Activated naive CD4-positive, alpha-beta T cell treated with anti-CD3 and anti-CD28 coated beads for 36 hours (primary cell): ENCODE results near the gene SOAT2. TPM values are rescaled to one million over a fixed set of nuclear protein-coding genes. Genes with fewer than 3 reads are reported as not detected.

ENCODE experiments used
- CTCF ChIA-PET: fragments of 350-600 bp; sonication (Branson Sonifier 250); formaldehyde crosslinking; loops from one replicate; lab custom pipeline; 2021; ENCODE audit warnings: antibody characterized with exemption; lab: Charles Lee
- DNase-seq: peaks from one replicate; pipeline ENCODE4 v3.0.0-alpha.2; 2020
- H3K27ac Mint-ChIP-seq: one replicate; pipeline ENCODE4 v1.8.0; 2021; ENCODE audit warnings: mild to moderate bottlenecking, mixed read lengths
- H3K27me3 Mint-ChIP-seq: one replicate; pipeline ENCODE4 v1.8.0; 2021; ENCODE audit warnings: low read depth, mixed read lengths
- H3K36me3 Mint-ChIP-seq: one replicate; pipeline ENCODE4 v1.8.0; 2021; ENCODE audit warnings: low read depth, mixed read lengths
- H3K4me1 Mint-ChIP-seq: one replicate; pipeline ENCODE4 v1.8.0; 2021; ENCODE audit warnings: low read depth, mixed read lengths
- H3K4me3 Mint-ChIP-seq: one replicate; pipeline ENCODE4 v1.8.0; 2021; ENCODE audit warnings: mild to moderate bottlenecking, moderate library complexity, mixed read lengths
- H3K9me3 Mint-ChIP-seq: one replicate; pipeline ENCODE4 v1.8.0; 2021; ENCODE audit warnings: mixed read lengths
- intact Hi-C: fragments of 100-400 bp; cut with micrococcal nuclease; formaldehyde crosslinking; loops from one replicate; pipeline ENCODE4 v1.15.1; 2023
- total RNA-seq, 2 experiments: library from RNA; stranded (reverse); gene quantifications; one replicate each; pipeline ENCODE4 v1.2.3, GENCODE V29; 2021

SOAT2 gene, protein sequence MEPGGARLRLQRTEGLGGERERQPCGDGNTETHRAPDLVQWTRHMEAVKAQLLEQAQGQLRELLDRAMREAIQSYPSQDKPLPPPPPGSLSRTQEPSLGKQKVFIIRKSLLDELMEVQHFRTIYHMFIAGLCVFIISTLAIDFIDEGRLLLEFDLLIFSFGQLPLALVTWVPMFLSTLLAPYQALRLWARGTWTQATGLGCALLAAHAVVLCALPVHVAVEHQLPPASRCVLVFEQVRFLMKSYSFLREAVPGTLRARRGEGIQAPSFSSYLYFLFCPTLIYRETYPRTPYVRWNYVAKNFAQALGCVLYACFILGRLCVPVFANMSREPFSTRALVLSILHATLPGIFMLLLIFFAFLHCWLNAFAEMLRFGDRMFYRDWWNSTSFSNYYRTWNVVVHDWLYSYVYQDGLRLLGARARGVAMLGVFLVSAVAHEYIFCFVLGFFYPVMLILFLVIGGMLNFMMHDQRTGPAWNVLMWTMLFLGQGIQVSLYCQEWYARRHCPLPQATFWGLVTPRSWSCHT
- total RNA-seq, result under 1 TPM; 0.74 to 0.81 TPM

DNA sequence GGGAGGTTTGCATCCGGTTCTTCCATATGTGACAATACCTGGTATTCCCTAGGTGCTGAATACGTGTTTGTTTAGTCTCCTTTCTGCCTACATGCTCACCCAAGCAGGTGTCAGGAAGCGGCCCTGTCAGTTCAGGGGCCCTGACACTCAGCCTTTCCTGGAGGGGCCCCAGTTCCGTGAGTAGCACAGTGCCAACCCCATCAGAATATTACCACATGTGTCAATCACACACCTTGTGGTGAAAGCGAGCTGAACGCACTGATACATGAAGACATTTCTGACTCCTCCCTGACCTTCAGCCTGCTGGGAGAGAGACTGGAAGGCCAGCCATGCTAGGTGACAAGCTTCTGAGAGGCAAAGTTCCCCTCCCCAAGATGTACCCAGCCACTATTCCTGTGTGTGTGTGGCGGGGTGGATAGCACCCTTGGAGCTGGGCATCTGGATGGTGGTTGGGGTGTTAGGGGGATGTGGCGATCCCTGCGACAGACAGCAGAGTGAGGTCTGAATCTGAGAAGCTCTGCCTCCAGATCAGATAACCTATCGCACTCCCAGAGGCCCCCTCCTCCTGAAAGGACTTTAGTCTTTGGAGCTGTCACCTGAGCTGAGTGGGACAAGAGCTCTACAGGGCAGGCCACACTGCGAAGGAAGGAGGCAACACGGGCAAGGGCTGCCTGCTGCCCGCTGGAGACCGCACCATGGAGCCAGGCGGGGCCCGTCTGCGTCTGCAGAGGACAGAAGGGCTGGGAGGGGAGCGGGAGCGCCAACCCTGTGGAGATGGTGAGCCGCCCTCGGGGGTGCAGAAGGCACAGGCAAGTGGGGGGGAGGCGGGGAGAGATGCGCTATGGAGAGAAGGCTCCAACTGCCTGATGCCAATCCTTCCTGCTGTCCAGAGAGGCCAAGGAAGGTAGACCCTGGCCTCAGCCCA is at the start of gene SOAT2:
SOAT2 (plus strand) TSS at position 604 of the 925 bp plus-strand sequence; CDS start at position 696, 92 bp downstream.
- CTCF ChIA-PET, result interaction anchor here (0.8 to 9.4 kb wide), 11 partner anchors 13 to 242 kb away, joined by 3 to 360 read pairs (median 4); partner anchors contain the start of gene SPRYD3
- peak; percentile 76 for DNase-seq
- Mint-ChIP-seq H3K36me3 (no peaks in the 10 kb centered on the region), H3K27ac (peak within 1 kb of the TSS; percentile 39), H3K4me1 (peaks cover 31% of the 10 kb centered on the region), H3K9me3 (no peaks in the 10 kb centered on the region), H3K27me3 (no peaks in the 10 kb centered on the region), H3K4me3 (peak within 1 kb of the TSS; percentile 12)
- intact Hi-C loops, result no loop called here

DNA sequence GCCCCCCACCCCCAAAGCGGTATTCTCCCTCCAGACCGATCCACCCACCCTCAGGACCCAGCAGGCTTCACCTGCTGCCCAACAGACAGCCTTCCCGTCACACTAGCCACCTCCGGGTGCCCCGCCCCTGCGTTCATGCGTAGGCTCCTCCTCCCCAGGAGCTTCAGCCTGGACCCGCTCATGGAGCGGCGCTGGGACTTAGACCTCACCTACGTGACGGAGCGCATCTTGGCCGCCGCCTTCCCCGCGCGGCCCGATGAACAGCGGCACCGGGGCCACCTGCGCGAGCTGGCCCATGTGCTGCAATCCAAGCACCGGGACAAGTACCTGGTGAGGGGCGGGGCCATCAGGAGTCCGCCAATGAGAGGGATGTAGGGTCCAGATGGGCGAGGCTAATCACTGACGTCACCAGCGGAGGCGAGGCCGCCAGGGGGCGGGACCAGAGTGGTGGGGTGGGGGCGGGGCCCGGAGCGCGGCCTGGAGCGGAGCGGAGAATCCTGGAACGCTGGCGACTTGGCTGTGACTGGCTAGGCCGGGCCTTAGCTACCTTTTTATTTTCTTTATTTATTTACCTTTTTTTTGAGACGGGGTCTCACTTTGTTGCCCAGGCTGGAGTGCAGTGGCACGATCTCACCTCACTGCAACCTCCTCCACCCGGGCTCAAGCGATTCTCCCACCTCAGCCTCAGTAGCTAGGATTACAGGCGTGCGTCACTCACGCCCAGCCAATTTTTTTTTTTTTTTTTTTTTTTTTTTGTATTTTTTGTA is 49.0 kb upstream of the SOAT2 start:
- Mint-ChIP-seq H3K27ac (peak overlapping the region; percentile 83), H3K4me1 (peaks cover 11% of the 10 kb centered on the region), H3K27me3 (no peaks in the 10 kb centered on the region), H3K36me3 (no peaks in the 10 kb centered on the region), H3K4me3 (peak overlapping the region; percentile 95), H3K9me3 (no peaks in the 10 kb centered on the region)
- CTCF ChIA-PET, result interaction anchor here (0.6 to 4.2 kb wide), 13 partner anchors 8 to 1034 kb away, joined by 3 to 32 read pairs (median 3); partner anchors contain the start of genes AAAS and SOAT2
- DNase-seq, result peak; percentile 95
- intact Hi-C loops, result loop anchor here (1.0 kb wide), 2 partner anchors 25 to 48 kb away; partner anchors contain the start of genes EIF4B and SPRYD3

DNA sequence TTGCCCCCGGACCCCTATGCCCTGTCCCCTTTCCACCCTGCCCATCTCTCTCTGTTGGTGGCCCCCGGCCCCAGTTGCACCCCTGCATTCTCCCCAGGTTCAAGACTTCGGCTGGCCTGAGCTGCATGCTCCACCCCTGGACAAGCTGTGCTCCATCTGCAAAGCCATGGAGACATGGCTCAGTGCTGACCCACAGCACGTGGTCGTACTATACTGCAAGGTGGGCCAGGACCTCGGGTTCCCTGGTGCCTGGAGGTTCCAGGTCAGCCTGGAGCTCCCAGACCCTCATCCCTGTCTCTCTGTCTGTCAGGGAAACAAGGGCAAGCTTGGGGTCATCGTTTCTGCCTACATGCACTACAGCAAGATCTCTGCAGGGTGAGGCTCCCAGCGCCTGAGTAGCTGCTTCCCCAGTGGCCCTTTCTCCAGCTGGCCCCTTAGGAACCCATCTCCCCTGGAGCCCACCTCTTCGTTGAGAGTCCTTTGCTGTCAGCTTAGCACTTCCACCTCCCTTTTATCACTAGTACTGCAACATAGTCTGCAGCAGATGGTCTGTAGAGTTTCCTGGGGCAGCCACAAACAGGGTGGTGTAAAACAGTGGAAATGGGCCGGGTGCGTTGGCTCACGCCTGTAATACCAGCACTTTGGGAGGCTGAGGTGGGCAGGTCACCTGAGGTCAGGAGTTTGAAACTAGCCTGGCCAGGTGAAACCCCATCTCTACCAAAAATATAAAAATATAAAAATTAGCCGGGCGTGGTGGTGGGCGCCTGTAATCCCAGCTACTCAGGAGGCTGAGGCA is 47.6 kb upstream of the SOAT2 start:
- intact Hi-C loops, result no loop called here
- Mint-ChIP-seq H3K27ac (no peak overlapping the region), H3K36me3 (no peaks in the 10 kb centered on the region), H3K4me1 (peaks cover 8% of the 10 kb centered on the region), H3K27me3 (no peaks in the 10 kb centered on the region), H3K9me3 (no peaks in the 10 kb centered on the region), H3K4me3 (no peak overlapping the region)
- CTCF ChIA-PET, result interaction anchor here (0.5 to 4.2 kb wide), 7 partner anchors 10 to 242 kb away, joined by 3 to 32 read pairs (median 4); partner anchors contain the start of gene SOAT2
- no peak for DNase-seq

DNA sequence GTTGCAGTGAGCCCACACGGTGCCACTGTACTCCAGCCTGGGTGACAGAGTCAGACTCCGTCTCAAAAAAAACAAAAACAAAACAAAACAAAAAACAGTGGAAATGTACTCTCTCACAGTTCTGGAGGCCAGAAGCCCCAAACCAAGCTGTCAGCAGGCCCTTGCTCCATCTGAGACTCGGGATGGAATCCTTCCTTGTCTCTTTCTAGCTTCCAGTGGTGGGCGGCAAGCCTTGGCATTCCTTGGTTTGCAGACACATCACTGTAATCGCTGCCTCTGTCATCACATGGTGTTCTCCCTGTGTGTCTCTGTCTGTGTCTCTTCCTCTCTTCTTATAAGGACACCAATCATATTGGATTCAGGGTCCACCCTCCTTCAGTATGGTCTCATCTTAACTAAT is 47.0 kb upstream of the SOAT2 start:
- Mint-ChIP-seq H3K9me3 (no peaks in the 10 kb centered on the region), H3K4me3 (no peak overlapping the region), H3K27me3 (no peaks in the 10 kb centered on the region), H3K27ac (no peak overlapping the region), H3K36me3 (no peaks in the 10 kb centered on the region), H3K4me1 (peaks cover 8% of the 10 kb centered on the region)
- intact Hi-C loops, result no loop called here
- CTCF ChIA-PET, result interaction anchor here (0.5 to 4.2 kb wide), 6 partner anchors 10 to 242 kb away, joined by 3 to 32 read pairs (median 4); no protein-coding TSS in a partner anchor
- no peak for DNase-seq

DNA sequence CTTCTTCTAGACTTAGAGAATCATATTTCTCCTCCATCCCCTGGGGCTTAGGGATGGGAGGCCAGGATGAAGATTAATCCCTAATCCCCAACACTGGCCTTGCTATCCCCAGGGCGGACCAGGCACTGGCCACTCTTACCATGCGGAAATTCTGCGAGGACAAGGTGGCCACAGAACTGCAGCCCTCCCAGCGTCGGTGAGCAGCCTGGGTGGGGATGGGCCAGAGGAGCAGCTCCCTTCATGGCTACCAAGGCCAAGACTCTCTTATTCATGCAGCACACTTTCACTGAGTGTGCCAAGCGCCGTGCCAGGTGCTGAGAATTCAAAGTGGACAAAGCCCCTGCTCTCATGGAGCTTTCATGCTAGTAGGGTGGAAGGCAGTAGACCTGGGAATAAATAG is 46.4 kb upstream of the SOAT2 start:
- Mint-ChIP-seq H3K27ac (no peak overlapping the region), H3K9me3 (no peaks in the 10 kb centered on the region), H3K36me3 (no peaks in the 10 kb centered on the region), H3K4me1 (peaks cover 8% of the 10 kb centered on the region), H3K27me3 (no peaks in the 10 kb centered on the region), H3K4me3 (no peak overlapping the region)
- CTCF ChIA-PET, result interaction anchor here (1.1 to 4.2 kb wide), 3 partner anchors 9 to 41 kb away, joined by 3 to 32 read pairs (median 7); no protein-coding TSS in a partner anchor
- intact Hi-C loops, result no loop called here
- DNase-seq, result no peak

DNA sequence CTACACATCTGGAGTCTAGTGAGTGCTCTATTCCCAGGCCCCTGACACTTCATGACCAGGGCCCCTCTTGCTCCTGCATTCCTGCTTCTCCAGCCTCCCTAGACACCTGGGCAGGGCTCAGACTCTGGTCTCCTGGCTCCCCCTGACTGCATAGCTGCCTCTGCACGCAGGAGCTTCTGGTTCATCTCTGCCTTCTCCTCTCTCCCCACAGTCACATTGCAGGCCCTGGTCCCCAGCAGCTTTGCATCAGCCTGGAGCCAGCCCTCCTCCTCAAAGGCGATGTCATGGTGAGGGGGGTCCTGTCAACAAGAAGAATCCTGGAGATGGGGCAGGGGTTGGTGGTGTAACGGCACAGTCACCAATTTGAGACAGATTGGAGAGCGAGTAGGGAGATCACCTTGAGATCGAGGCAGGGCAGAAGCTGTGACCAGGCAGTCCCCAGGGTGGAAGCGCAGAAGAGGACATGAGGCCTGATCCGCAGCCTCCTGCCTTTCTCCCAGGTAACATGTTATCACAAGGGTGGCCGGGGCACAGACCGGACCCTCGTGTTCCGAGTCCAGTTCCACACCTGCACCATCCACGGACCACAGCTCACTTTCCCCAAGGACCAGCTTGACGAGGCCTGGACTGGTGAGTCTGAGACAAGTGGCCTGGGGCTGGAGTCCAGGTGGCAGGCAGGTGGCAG is 45.3 kb upstream of the SOAT2 start:
- no peak overlapping the region for H3K27ac Mint-ChIP-seq
- H3K4me1 Mint-ChIP-seq, result peaks cover 8% of the 10 kb centered on the region
- H3K9me3 Mint-ChIP-seq, result no peaks in the 10 kb centered on the region
- no peaks in the 10 kb centered on the region for H3K36me3 Mint-ChIP-seq
- no peaks in the 10 kb centered on the region for H3K27me3 Mint-ChIP-seq
- CTCF ChIA-PET, result interaction anchor here (0.5 to 2.0 kb wide), 4 partner anchors 8 to 63 kb away, joined by 3 to 7 read pairs (median 4); no protein-coding TSS in a partner anchor
- H3K4me3 Mint-ChIP-seq, result no peak overlapping the region
- intact Hi-C loops, result no loop called here
- no peak for DNase-seq

DNA sequence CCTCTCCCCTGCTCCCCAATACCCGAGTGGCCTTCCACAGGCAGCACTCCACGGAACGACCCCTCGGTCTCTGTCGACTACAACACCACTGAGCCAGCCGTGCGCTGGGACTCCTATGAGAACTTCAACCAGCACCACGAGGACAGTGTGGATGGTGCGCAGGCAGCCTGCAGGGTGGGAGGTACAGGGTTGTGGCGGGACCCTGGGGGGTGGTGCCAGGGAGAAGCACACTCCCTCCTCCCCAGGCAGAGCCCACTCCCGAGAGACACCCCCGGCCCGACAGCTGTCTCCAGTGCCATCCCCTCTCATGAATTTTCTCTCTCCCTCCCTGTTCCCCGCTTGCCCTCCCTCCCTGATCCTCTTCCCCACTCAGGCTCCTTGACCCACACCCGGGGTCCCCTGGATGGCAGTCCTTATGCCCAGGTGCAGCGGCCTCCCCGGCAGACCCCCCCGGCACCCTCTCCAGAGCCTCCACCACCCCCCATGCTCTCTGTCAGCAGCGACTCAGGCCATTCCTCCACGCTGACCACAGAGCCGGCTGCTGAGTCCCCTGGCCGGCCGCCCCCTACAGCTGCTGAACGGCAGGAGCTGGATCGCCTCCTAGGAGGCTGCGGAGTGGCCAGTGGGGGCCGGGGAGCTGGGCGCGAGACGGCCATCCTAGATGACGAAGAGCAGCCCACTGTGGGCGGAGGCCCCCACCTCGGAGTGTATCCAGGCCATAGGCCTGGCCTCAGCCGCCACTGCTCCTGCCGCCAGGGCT is 44.4 kb upstream of the SOAT2 start:
- Mint-ChIP-seq H3K27me3 (no peaks in the 10 kb centered on the region), H3K4me1 (peaks cover 4% of the 10 kb centered on the region), H3K9me3 (no peaks in the 10 kb centered on the region), H3K27ac (no peak overlapping the region), H3K4me3 (no peak overlapping the region), H3K36me3 (no peaks in the 10 kb centered on the region)
- no peak for DNase-seq
- intact Hi-C loops, result no loop called here
- CTCF ChIA-PET, result interaction anchor here (2.0 kb wide), 1 partner anchor 40 kb away, joined by 5 read pairs; no protein-coding TSS in a partner anchor

DNA sequence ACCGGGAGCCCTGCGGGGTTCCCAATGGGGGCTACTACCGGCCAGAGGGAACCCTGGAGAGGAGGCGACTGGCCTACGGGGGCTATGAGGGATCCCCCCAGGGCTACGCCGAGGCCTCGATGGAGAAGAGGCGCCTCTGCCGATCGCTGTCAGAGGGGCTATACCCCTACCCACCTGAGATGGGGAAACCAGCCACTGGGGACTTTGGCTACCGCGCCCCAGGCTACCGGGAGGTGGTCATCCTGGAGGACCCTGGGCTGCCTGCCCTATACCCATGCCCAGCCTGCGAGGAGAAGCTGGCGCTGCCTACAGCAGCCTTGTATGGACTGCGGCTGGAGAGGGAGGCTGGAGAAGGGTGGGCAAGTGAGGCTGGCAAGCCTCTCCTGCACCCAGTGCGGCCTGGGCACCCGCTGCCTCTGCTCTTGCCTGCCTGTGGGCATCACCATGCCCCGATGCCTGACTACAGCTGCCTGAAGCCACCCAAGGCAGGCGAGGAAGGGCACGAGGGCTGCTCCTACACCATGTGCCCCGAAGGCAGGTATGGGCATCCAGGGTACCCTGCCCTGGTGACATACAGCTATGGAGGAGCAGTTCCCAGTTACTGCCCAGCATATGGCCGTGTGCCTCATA is 43.7 kb upstream of the SOAT2 start:
- CTCF ChIA-PET, result interaction anchor here (2.0 kb wide), 1 partner anchor 40 kb away, joined by 5 read pairs; no protein-coding TSS in a partner anchor
- no peak overlapping the region for H3K27ac Mint-ChIP-seq
- H3K4me1 Mint-ChIP-seq, result no peaks in the 10 kb centered on the region
- no peaks in the 10 kb centered on the region for H3K27me3 Mint-ChIP-seq
- H3K36me3 Mint-ChIP-seq, result no peaks in the 10 kb centered on the region
- DNase-seq, result no peak
- H3K4me3 Mint-ChIP-seq, result no peak overlapping the region
- H3K9me3 Mint-ChIP-seq, result no peaks in the 10 kb centered on the region
- intact Hi-C loops, result no loop called here

DNA sequence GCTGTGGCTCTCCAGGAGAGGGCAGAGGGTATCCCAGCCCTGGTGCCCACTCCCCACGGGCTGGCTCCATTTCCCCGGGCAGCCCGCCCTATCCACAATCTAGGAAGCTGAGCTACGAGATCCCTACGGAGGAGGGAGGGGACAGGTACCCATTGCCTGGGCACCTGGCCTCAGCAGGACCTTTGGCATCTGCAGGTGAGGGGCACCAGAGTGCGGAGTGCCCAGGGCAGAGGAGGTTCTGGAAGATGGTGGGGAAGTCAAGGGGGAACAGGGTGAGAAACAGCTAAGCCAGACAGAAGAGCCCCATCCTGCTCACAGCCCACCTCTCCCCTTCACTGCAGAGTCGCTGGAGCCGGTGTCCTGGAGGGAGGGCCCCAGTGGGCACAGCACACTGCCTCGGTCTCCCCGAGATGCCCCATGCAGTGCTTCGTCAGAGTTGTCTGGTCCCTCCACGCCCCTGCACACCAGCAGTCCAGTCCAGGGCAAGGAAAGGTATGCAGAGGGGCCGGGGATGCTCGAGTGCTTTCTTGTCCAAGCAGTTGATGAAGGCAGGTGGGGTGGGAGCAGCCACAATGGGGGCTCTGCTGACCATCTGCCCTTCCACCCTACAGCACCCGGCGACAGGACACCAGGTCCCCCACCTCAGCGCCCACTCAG is 43.1 kb upstream of the SOAT2 start:
- intact Hi-C loops, result no loop called here
- H3K27me3 Mint-ChIP-seq, result no peaks in the 10 kb centered on the region
- no peak for DNase-seq
- H3K4me3 Mint-ChIP-seq, result no peak overlapping the region
- H3K27ac Mint-ChIP-seq, result no peak overlapping the region
- H3K9me3 Mint-ChIP-seq, result no peaks in the 10 kb centered on the region
- no peaks in the 10 kb centered on the region for H3K4me1 Mint-ChIP-seq
- CTCF ChIA-PET, result interaction anchor here (2.0 to 2.1 kb wide), 2 partner anchors 39 to 42 kb away, joined by 5 to 9 read pairs; partner anchors contain the start of gene SOAT2
- peaks cover 2% of the 10 kb centered on the region for H3K36me3 Mint-ChIP-seq
